Muscle of leg (tissue), 11 donors: ENCODE measurements around the gene DCDC2C. TPM values are rescaled to one million over a fixed set of nuclear protein-coding genes. Genes with fewer than 3 reads are reported as not detected.

ENCODE experiments used
- DNase-seq: peaks from one replicate; pipeline ENCODE4 v3.0.0; 2013
- H3K27ac ChIP-seq: one replicate; pipeline ENCODE4 v1.5.1; 2013; ENCODE audit warnings: mild to moderate bottlenecking, low read length, control low read depth
- H3K27me3 ChIP-seq: one replicate; pipeline ENCODE4 v1.6.1; 2013; ENCODE audit warnings: low read length; ENCODE audit not compliant: control insufficient read depth, insufficient read depth
- H3K36me3 ChIP-seq: one replicate; pipeline ENCODE4 v1.6.1; 2013; ENCODE audit warnings: low read length; ENCODE audit not compliant: control insufficient read depth, insufficient read depth
- H3K4me1 ChIP-seq: one replicate; pipeline ENCODE4 v1.6.1; 2013; ENCODE audit warnings: low read length; ENCODE audit not compliant: control insufficient read depth, insufficient read depth
- H3K4me3 ChIP-seq: one replicate; pipeline ENCODE4 v1.5.1; 2013; ENCODE audit warnings: low read length, control low read depth
- H3K9me3 ChIP-seq: replicated peaks from 2 replicates; pipeline ENCODE4 v1.6.1; 2013; ENCODE audit warnings: low read depth, low read length; ENCODE audit not compliant: control insufficient read depth
- WGBS: methylation state at CpG from one replicate; pipeline ENCODE4 v1.1.5; 2013; ENCODE audit warnings: missing lambda C conversion rate; ENCODE audit not compliant: insufficient coverage; 5-methylcytosine and 5-hydroxymethylcytosine counted together
- polyA plus RNA-seq, 8 donors: library from polyadenylated mRNA; unstranded; fragments of 120-200 nt; gene quantifications; one replicate each; pipeline versions ENCODE4 v1.2.1 to v1.2.3, GENCODE V29; 2013; ENCODE audit warnings: inconsistent platforms in 1 of 8, low replicate concordance in 1 of 8; ENCODE audit not compliant: insufficient read length in 8 of 8, insufficient read depth in 1 of 8
- total RNA-seq: library from RNA; stranded (reverse); fragments of 120-200 nt; gene quantifications from one replicate; pipeline ENCODE4 v1.2.4, GENCODE V29; 2013

DCDC2C gene
- total and polyA plus RNA-seq, 9 donors: 0.18 to 0.73 (median 0.29) TPM; not detected in 3

DNA sequence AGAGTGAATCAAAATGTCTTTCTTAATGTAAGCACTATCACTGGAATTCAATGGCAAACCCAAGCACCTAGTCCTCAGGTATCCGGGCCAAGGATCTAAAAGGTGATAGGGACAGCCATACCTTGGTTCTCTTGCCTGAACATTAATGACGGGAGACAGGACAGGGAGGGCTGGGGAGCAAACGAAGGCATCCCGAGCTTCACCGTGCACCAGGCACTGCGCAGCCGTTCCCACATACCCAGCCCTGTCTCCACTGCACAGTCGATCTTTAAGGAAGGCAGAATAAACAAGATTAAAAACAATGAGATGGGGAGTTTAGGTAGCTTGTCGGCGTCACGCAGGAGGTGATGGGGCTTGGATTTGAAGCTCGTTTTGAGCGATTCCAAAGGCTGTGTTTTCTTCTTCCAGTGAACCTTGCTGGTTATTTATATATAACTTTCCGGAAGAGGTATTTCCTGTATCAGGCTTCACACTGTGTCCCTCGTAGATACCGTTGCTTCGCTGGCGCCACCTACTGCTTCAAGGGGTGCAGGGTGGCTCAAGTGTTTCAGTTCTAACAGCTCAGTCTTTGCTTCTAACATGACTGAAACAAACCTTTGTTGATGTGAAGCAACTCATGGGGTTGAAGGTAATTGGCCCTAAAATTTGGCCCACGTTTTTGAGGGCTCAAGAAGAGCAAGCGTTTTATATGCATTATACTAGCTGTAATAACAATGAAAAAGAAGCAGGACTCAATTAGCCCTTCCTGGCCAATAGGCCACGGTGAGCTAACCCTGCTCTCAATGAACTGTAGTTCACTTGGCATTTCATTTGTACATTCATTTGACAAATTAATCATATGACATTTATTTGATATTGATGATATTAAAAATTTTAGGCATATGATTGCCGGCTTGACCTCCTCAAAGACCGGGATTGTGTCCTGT lies 77.4 kb downstream of the DCDC2C start:
- DNase-seq: peak; percentile 82
- Histone ChIP-seq H3K4me1 (peaks cover 9% of the 10 kb centered on the region), H3K27ac (no peak overlapping the region), H3K9me3 (no peaks in the 10 kb centered on the region), H3K4me3 (no peak overlapping the region), H3K27me3 (peaks cover 13% of the 10 kb centered on the region), H3K36me3 (no peaks in the 10 kb centered on the region)
- 50% methylated on average over 7 of the region's 23 CpGs for WGBS

GRCh38 chr2:3784731-3785130 lies 81.4 kb downstream of the DCDC2C start:
- 88% methylated on average over 1 of the region's 4 CpGs for WGBS

DNA sequence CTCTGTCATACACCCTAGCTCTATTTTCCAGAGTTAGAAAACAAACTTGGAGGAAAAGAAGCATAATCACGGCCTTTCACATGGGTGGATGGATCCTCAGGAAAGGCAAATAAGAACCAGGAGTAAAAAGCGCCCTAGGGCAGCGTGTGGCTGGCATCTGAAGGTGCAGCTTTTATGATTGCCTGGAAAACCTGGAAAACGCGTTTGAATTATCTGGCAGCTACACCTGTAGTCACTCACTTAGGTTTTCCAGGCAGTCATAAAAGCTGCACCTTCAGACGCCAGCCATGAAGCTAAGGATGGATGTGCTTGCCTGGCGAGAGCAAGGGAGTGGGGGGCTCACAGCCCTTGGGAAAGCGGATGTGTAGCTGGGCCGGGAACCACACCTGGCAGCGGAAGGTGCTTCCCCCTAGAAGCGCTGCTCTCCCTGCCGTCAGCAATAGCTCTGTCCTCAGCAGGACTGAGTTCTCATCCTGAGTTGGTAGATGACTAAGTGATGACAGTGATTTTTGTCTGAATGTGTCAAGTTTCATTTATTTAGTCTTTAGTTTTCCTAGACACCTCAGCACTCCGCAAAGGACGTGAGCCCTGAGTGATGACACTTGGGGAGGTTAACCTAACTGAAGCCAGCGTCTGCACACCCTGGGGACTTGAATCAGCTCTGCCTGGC lies 82.0 kb downstream of the DCDC2C start:
- 52% methylated on average over 11 of the region's 15 CpGs for WGBS
- H3K4me3 ChIP-seq: no peak overlapping the region
- H3K4me1 ChIP-seq: peaks cover 5% of the 10 kb centered on the region
- H3K27me3 ChIP-seq: peaks cover 2% of the 10 kb centered on the region
- H3K36me3 ChIP-seq: no peaks in the 10 kb centered on the region
- H3K9me3 ChIP-seq: no peaks in the 10 kb centered on the region
- H3K27ac ChIP-seq: no peak overlapping the region
- DNase-seq: no peak

More at GRCh38 chr2:3784731-3785130, 81.4 kb downstream of the DCDC2C start:
- peaks cover 6% of the 10 kb centered on the region for H3K4me1 ChIP-seq
- no peak overlapping the region for H3K27ac ChIP-seq
- no peak for DNase-seq
- H3K27me3 ChIP-seq: peaks cover 4% of the 10 kb centered on the region
- no peak overlapping the region for H3K4me3 ChIP-seq
- no peaks in the 10 kb centered on the region for H3K36me3 ChIP-seq
- no peaks in the 10 kb centered on the region for H3K9me3 ChIP-seq

- H3K27me3 ChIP-seq: no peaks in the 10 kb centered on the region
- H3K9me3 ChIP-seq: no peaks in the 10 kb centered on the region
- H3K4me3 ChIP-seq: no peak overlapping the region
- no peaks in the 10 kb centered on the region for H3K36me3 ChIP-seq
- WGBS: 82% methylated on average over 7 of the region's 10 CpGs
- no peak overlapping the region for H3K27ac ChIP-seq
- no peak for DNase-seq
- H3K4me1 ChIP-seq: peaks cover 3% of the 10 kb centered on the region
Measured at GRCh38 chr2:3785890-3786273, 82.5 kb downstream of the DCDC2C start.

- Histone ChIP-seq H3K36me3 (no peaks in the 10 kb centered on the region), H3K27ac (no peak overlapping the region), H3K27me3 (no peaks in the 10 kb centered on the region), H3K4me1 (peaks cover 3% of the 10 kb centered on the region), H3K9me3 (no peaks in the 10 kb centered on the region), H3K4me3 (no peak overlapping the region)
- no peak for DNase-seq
Measured at GRCh38 chr2:3787768-3788167, 84.4 kb downstream of the DCDC2C start.

- H3K9me3 ChIP-seq: no peaks in the 10 kb centered on the region
- no peak overlapping the region for H3K4me3 ChIP-seq
- H3K36me3 ChIP-seq: no peaks in the 10 kb centered on the region
- peaks cover 3% of the 10 kb centered on the region for H3K4me1 ChIP-seq
- DNase-seq: no peak
- WGBS: 0% methylated on average over 1 of the region's 1 CpG
- H3K27me3 ChIP-seq: no peaks in the 10 kb centered on the region
- H3K27ac ChIP-seq: no peak overlapping the region
Measured at GRCh38 chr2:3789256-3789655, 85.9 kb downstream of the DCDC2C start.

- DNase-seq: no peak
- WGBS: 94% methylated on average over 5 of the region's 5 CpGs
- H3K4me3 ChIP-seq: no peak overlapping the region
- H3K27ac ChIP-seq: no peak overlapping the region
- no peaks in the 10 kb centered on the region for H3K9me3 ChIP-seq
- H3K27me3 ChIP-seq: no peaks in the 10 kb centered on the region
- H3K4me1 ChIP-seq: no peaks in the 10 kb centered on the region
- H3K36me3 ChIP-seq: no peaks in the 10 kb centered on the region
Measured at GRCh38 chr2:3793249-3793648, 89.9 kb downstream of the DCDC2C start.

DNA sequence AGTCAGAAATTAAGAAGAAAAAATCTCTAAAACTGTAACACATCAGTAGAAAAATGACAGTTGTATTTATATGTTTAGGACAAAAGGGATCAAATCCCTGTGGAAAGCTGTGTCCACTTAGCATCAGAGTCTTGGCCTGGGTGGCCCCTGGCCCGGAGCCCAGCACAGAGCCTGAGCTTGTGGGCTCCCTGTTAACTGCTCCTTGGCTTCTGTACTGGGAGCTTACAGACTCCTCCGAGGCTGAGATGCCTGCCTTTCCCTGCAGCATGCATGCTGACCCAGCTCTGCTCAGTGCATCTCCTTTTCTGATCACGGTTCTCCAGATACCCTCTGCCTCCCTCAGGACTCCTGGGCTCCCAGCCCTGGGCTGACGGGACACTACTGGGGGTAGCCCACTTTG lies 98.1 kb downstream of the DCDC2C start:
- H3K36me3 ChIP-seq: no peaks in the 10 kb centered on the region
- no peaks in the 10 kb centered on the region for H3K9me3 ChIP-seq
- no peaks in the 10 kb centered on the region for H3K4me1 ChIP-seq
- H3K27ac ChIP-seq: no peak overlapping the region
- H3K4me3 ChIP-seq: no peak overlapping the region
- H3K27me3 ChIP-seq: peaks cover 2% of the 10 kb centered on the region
- DNase-seq: no peak
- WGBS: 79% methylated on average over 4 of the region's 4 CpGs

DNA sequence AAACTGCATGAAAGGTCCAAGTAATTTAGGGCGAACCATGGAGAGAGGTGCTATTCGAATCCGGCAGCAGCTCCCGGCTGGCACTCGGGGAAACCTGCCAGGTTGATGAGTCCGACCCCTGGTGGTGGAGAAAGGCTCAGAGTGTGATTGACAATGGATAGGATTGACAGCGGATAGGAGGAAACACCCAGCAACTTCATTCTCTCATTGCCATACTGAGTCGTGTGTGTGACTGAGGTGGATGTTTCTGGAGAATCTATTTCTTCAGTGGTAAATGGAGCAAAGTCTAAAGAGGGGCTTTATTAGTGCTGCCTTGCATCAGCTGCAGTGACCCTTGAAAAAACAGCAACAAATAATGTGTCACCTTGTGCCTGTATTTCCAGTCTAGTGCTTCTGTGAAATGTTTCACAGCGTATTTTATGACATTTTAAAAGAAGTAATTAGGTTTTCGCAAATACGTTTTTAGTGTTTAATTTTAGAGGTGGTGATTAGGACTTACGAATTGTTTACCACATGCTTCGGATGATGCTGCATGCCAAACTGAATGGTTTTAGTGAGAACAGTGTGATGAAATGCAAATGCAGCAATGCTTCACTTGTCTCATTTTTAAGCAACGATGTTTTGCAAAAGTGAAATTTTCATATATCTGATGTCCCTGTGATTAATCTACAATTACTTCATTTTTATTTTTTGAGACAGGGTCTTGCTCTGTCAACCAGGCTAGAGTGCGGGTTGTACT lies 102.0 kb downstream of the DCDC2C start:
- H3K27ac ChIP-seq: no peak overlapping the region
- H3K9me3 ChIP-seq: no peaks in the 10 kb centered on the region
- H3K27me3 ChIP-seq: peaks cover 2% of the 10 kb centered on the region
- H3K4me1 ChIP-seq: no peaks in the 10 kb centered on the region
- no peak for DNase-seq
- H3K36me3 ChIP-seq: no peaks in the 10 kb centered on the region
- H3K4me3 ChIP-seq: no peak overlapping the region
- 51% methylated on average over 11 of the region's 15 CpGs for WGBS

GRCh38 chr2:3806168-3806567 lies 102.8 kb downstream of the DCDC2C start:
- DNase-seq: no peak

More at GRCh38 chr2:3806168-3806567, 102.8 kb downstream of the DCDC2C start:
- Histone ChIP-seq H3K4me3 (no peak overlapping the region), H3K4me1 (no peaks in the 10 kb centered on the region), H3K9me3 (no peaks in the 10 kb centered on the region), H3K27me3 (peaks cover 2% of the 10 kb centered on the region), H3K36me3 (no peaks in the 10 kb centered on the region), H3K27ac (no peak overlapping the region)
- 71% methylated on average over 10 of the region's 10 CpGs for WGBS
